ENCODE measurements around the gene WWC1.

GRCh38 chr5:168455201-168455600 is 163.8 kb downstream of the WWC1 start:
- TF ChIP-seq CTCF (IDR thresholded peaks at IDR 0.05) (no peak), POLR2A (IDR thresholded peaks at IDR 0.05) (no peak)

Measured in adrenal gland (tissue), 5 donors.